Measurements from ENCODE around the gene GATA1. TPM values are rescaled to one million over a fixed set of nuclear protein-coding genes. Genes with fewer than 3 reads are reported as not detected.
"Not testable (repeated sequence)": the region's sequence is repeated elsewhere in the genome, so short reads cannot be mapped to it uniquely, and the experiment has no call there.

GATA1 gene
- total and polyA plus RNA-seq, 5 donors from 2014 or later, result 0.67 TPM; not detected in 4

DNA sequence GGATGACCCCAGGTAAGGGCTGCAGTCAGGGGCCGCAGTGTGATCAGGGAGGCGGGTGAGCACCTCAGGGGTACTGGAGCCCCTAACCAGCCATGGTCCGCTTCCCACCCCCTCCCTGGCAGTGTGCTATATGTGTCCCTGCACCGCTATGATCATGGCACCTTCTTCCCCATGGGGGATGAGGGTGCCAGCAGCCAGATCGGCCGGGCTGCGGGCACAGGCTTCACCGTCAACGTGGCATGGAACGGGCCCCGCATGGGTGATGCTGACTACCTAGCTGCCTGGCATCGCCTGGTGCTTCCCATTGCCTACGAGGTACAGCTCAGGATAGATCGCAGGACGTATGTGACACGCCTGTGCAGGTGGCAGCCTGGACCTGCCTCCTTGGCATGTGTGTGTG is 31.7 kb downstream of the GATA1 start:
- Mint-ChIP-seq H3K27me3 (no peaks in the 10 kb centered on the region), H3K4me3 (no peak overlapping the region), H3K4me1 (no peaks in the 10 kb centered on the region), H3K36me3 (no peaks in the 10 kb centered on the region), H3K9me3 (no peaks in the 10 kb centered on the region), H3K27ac (no peak overlapping the region)
- Histone ChIP-seq H3K27ac (ENCODE audit: insufficient read depth, low read length, poor library complexity, severe bottlenecking) (no peak overlapping the region), H3K36me3 (ENCODE audit: control insufficient read depth, insufficient read depth, low read length) (no peaks in the 10 kb centered on the region), H3K9me3 (ENCODE audit: control insufficient read depth in 2 of 2, low read length in 2 of 2) (no peaks in the 10 kb centered on the region), H3K27me3 (ENCODE audit: control insufficient read depth, insufficient read depth, low read length) (no peaks in the 10 kb centered on the region), H3K4me1 (ENCODE audit: control insufficient read depth, insufficient read depth, low read length, poor library complexity, severe bottlenecking) (no peaks in the 10 kb centered on the region), H3K4me3 (ENCODE audit: low read depth, low read length) (no peak overlapping the region)
- no peak for DNase-seq
- no peak for ATAC-seq (ENCODE audit: low read depth in 2 of 2)

DNA sequence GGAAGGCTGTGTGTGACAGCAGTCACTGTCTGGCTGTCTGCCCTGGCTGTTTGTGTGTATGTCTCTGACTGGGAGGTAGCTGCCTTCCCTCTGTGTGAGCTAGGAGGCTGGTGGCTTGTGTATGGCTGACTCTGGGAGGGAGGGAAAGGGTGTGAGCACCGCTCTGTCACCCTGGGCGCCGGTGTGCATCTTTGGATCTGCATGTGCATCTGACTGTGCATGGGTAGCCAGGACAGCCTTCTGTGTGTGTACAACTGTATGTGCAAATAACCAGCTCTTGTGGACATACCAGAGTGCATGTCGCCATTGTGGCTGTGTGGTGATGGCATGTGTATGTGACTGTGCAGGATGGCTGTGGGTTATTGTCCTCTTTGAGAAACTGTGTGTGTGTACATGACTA is 32.5 kb downstream of the GATA1 start:
- no peaks in the 10 kb centered on the region for H3K9me3 ChIP-seq (ENCODE audit: control insufficient read depth in 2 of 2, low read length in 2 of 2)
- ATAC-seq (ENCODE audit: low read depth in 2 of 2) (no peak), DNase-seq (no peak)
- Mint-ChIP-seq H3K27me3 (no peaks in the 10 kb centered on the region), H3K4me1 (no peaks in the 10 kb centered on the region), H3K27ac (no peak overlapping the region), H3K9me3 (no peaks in the 10 kb centered on the region), H3K4me3 (no peak overlapping the region), H3K36me3 (no peaks in the 10 kb centered on the region)
- no peaks in the 10 kb centered on the region for H3K36me3 ChIP-seq (ENCODE audit: control insufficient read depth, insufficient read depth, low read length)
- H3K27me3 ChIP-seq (ENCODE audit: control insufficient read depth, insufficient read depth, low read length), result no peaks in the 10 kb centered on the region
- H3K27ac ChIP-seq (ENCODE audit: insufficient read depth, low read length, poor library complexity, severe bottlenecking), result no peak overlapping the region
- no peak overlapping the region for H3K4me3 ChIP-seq (ENCODE audit: low read depth, low read length)
- H3K4me1 ChIP-seq (ENCODE audit: control insufficient read depth, insufficient read depth, low read length, poor library complexity, severe bottlenecking), result no peaks in the 10 kb centered on the region

DNA sequence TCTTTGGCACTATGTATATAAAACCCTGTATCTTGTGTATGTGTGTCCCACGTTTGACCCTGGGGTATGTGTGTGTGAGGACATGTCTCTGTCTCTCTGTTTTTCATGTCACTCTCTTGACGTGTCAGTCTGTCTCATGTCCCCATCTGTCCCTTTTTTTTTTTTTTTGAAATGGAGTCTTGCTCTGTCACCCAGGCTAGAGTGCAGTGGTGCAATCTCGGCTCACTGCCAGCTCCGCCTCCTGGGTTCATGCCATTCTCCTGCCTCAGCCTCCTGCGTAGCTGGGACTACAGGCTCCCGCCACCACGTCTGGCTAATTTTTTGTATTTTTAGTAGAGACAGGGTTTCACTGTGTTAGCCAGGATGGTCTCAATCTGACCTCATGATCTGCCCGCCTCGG is 33.0 kb downstream of the GATA1 start:
- DNase-seq; H3K27me3 Mint-ChIP-seq; H3K4me1 Mint-ChIP-seq; H3K9me3 Mint-ChIP-seq; H3K4me3 ChIP-seq (ENCODE audit: low read depth, low read length); H3K36me3 ChIP-seq (ENCODE audit: control insufficient read depth, insufficient read depth, low read length); H3K4me3 Mint-ChIP-seq; H3K27ac ChIP-seq (ENCODE audit: insufficient read depth, low read length, poor library complexity, severe bottlenecking); H3K27me3 ChIP-seq (ENCODE audit: control insufficient read depth, insufficient read depth, low read length); H3K36me3 Mint-ChIP-seq; H3K9me3 ChIP-seq (ENCODE audit: control insufficient read depth in 2 of 2, low read length in 2 of 2); H3K4me1 ChIP-seq (ENCODE audit: control insufficient read depth, insufficient read depth, low read length, poor library complexity, severe bottlenecking); ATAC-seq (ENCODE audit: low read depth in 2 of 2): not testable (repeated sequence)
- peak overlapping the region in 1 of 3 donors; percentile 49 for H3K27ac Mint-ChIP-seq

DNA sequence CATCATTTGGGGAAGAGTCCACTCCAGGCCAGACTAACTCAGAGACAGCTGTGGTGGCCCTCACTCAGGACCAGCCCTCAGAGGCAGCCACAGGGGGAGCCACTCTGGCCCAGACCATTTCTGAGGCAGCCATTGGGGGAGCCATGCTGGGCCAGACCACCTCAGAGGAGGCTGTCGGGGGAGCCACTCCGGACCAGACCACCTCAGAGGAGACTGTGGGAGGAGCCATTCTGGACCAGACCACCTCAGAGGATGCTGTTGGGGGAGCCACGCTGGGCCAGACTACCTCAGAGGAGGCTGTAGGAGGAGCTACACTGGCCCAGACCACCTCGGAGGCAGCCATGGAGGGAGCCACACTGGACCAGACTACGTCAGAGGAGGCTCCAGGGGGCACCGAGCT is 36.7 kb downstream of the GATA1 start:
- no peaks in the 10 kb centered on the region for H3K36me3 Mint-ChIP-seq
- H3K4me3 ChIP-seq (ENCODE audit: low read depth, low read length), result no peak overlapping the region
- no peaks in the 10 kb centered on the region for H3K27me3 ChIP-seq (ENCODE audit: control insufficient read depth, insufficient read depth, low read length)
- H3K4me1 ChIP-seq (ENCODE audit: control insufficient read depth, insufficient read depth, low read length, poor library complexity, severe bottlenecking), result no peaks in the 10 kb centered on the region
- H3K27ac ChIP-seq (ENCODE audit: insufficient read depth, low read length, poor library complexity, severe bottlenecking), result no peak overlapping the region
- no peak overlapping the region for H3K27ac Mint-ChIP-seq
- H3K27me3 Mint-ChIP-seq, result peaks cover 10% of the 10 kb centered on the region
- H3K9me3 ChIP-seq (ENCODE audit: control insufficient read depth in 2 of 2, low read length in 2 of 2), result no peaks in the 10 kb centered on the region
- peaks cover 0 to 12% (median 2%) of the 10 kb centered on the region in 4 donors for H3K4me1 Mint-ChIP-seq
- peaks cover 0 to 2% (median 0%) of the 10 kb centered on the region in 7 donors for H3K9me3 Mint-ChIP-seq
- H3K36me3 ChIP-seq (ENCODE audit: control insufficient read depth, insufficient read depth, low read length), result no peaks in the 10 kb centered on the region
- DNase-seq, result no peak
- no peak overlapping the region for H3K4me3 Mint-ChIP-seq
- no peak for ATAC-seq (ENCODE audit: low read depth in 2 of 2)

DNA sequence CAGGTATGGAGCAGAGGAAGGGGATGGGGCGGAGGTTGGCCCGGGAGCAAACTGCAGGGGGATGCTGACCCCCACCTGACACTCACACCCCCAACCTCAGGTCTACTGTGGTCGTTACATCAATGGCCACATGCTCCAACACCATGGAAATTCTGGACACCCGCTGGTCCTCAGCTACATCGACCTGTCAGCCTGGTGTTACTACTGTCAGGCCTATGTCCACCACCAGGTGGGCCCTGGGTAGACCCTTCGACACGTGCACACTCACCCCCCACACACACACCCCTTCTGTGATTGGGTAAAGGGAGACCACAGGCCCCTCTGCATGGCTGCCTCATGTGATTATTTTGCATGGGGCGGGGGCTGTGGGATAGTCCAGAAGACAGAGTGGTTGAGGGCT is 37.7 kb downstream of the GATA1 start:
- DNase-seq (no peak), ATAC-seq (ENCODE audit: low read depth in 2 of 2) (no peak)
- Mint-ChIP-seq H3K27me3 (peaks cover 20% of the 10 kb centered on the region), H3K36me3 (no peaks in the 10 kb centered on the region), H3K4me3 (no peak overlapping the region), H3K9me3 (peaks cover 0 to 2% (median 0%) of the 10 kb centered on the region in 7 donors), H3K4me1 (peaks cover 0 to 12% (median 2%) of the 10 kb centered on the region in 4 donors), H3K27ac (no peak overlapping the region)
- no peaks in the 10 kb centered on the region for H3K4me1 ChIP-seq (ENCODE audit: control insufficient read depth, insufficient read depth, low read length, poor library complexity, severe bottlenecking)
- H3K27me3 ChIP-seq (ENCODE audit: control insufficient read depth, insufficient read depth, low read length), result peaks cover 2% of the 10 kb centered on the region
- H3K36me3 ChIP-seq (ENCODE audit: control insufficient read depth, insufficient read depth, low read length), result no peaks in the 10 kb centered on the region
- H3K27ac ChIP-seq (ENCODE audit: insufficient read depth, low read length, poor library complexity, severe bottlenecking), result no peak overlapping the region
- H3K4me3 ChIP-seq (ENCODE audit: low read depth, low read length), result no peak overlapping the region
- H3K9me3 ChIP-seq (ENCODE audit: control insufficient read depth in 2 of 2, low read length in 2 of 2), result no peaks in the 10 kb centered on the region

DNA sequence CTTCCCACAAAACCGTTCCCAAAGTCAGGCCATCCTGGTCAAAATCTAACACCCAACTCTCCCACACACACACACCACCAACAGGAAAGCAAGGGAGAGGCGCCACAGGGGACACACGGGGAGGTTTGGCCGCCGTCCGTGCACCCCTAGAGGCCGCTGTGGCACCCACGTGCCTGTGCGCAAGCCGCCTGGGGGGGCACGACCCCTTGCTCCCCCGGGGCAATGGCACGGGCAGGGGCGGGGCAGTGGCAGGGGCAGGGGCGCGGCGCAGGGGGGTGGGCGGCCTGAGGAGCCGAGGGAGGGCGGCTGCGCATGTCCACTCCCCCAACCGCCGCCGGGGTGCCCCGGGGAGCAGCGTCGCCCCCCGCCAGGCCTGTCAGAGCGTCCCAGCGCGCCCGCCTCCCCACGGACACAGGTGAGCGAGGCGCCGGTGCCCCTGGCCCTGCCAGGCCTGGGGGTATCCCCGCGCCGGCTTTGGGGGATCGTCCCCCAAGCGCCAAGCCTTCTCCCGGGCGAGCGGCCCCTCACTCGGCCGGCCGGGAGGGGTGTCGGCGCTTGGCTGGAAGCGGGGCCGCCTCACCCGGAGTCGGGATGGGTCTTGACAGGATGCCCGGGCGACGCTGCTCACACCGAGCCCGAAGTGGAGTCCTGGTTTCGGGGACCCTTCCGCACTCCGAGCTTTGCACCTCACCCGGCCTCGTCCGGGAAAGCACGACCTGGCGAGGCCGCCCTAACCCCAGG is 39.9 kb downstream of the GATA1 start, which contains the start of gene ERAS:
Gene ERAS (plus strand): TSS at position 379 of the 741 bp plus-strand sequence. CDS start 2,611 bp downstream, outside the sequence.
- H3K27ac Mint-ChIP-seq, result no peak within 1 kb of the TSS
- Histone ChIP-seq H3K27me3 (ENCODE audit: control insufficient read depth, insufficient read depth, low read length) (peaks cover 2% of the 10 kb centered on the region), H3K4me3 (ENCODE audit: low read depth, low read length) (no peak within 1 kb of the TSS), H3K9me3 (ENCODE audit: control insufficient read depth in 2 of 2, low read length in 2 of 2) (no peaks in the 10 kb centered on the region), H3K27ac (ENCODE audit: insufficient read depth, low read length, poor library complexity, severe bottlenecking) (no peak within 1 kb of the TSS), H3K4me1 (ENCODE audit: control insufficient read depth, insufficient read depth, low read length, poor library complexity, severe bottlenecking) (no peaks in the 10 kb centered on the region), H3K36me3 (ENCODE audit: control insufficient read depth, insufficient read depth, low read length) (no peaks in the 10 kb centered on the region)
- H3K4me1 Mint-ChIP-seq, result peaks cover 0 to 12% (median 2%) of the 10 kb centered on the region in 4 donors
- peaks cover 0 to 2% (median 0%) of the 10 kb centered on the region in 7 donors for H3K9me3 Mint-ChIP-seq
- DNase-seq, result no peak
- H3K4me3 Mint-ChIP-seq, result peak within 1 kb of the TSS in 3 of 4 donors; percentile 47 to 78 (median 56)
- H3K27me3 Mint-ChIP-seq, result peaks cover 34% of the 10 kb centered on the region
- no peaks in the 10 kb centered on the region for H3K36me3 Mint-ChIP-seq
- ATAC-seq (ENCODE audit: low read depth in 2 of 2), result peak in 1 of 2 donors; percentile 31

DNA sequence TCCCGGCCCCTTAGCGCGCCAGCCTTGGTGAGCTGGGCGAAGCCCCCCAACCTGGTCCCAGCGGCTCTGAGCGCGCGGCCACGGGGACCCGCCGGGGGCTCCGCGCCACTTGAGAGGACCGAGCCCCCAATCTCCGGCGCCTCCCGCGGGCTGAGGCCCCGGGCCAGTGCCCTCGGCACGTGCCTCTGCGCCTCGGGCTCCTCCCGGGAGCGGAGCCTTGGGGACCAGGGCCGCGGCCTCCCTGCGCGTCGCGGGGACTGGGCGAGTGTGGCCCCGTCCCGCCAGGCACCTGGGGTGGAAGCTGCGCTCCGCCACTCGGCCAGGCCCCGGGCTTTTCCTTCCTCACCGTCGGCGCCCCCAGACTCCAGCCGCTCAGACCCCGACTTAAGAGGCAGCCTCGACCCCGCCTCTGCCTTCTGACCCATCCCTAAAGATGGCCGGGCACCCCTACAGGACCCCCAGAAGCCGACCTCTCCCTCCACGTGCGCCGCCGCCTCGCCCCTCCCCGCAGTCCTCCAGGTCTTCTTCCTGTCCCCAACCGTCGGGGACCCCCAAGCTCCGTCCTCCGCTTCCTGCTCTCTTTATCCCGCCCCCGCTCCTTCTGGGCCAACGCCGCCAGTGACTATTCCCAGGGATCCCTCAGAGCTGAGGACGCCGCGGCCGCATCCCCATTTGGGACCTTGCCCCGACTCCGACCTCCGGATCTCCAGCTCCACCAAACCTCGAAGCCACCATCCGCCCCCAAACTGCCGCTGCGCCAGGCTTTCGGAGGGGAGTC is 40.7 kb downstream of the GATA1 start:
- Histone ChIP-seq H3K9me3 (ENCODE audit: control insufficient read depth in 2 of 2, low read length in 2 of 2) (no peaks in the 10 kb centered on the region), H3K36me3 (ENCODE audit: control insufficient read depth, insufficient read depth, low read length) (no peaks in the 10 kb centered on the region), H3K27ac (ENCODE audit: insufficient read depth, low read length, poor library complexity, severe bottlenecking) (no peak overlapping the region), H3K27me3 (ENCODE audit: control insufficient read depth, insufficient read depth, low read length) (peaks cover 2% of the 10 kb centered on the region), H3K4me3 (ENCODE audit: low read depth, low read length) (no peak overlapping the region), H3K4me1 (ENCODE audit: control insufficient read depth, insufficient read depth, low read length, poor library complexity, severe bottlenecking) (no peaks in the 10 kb centered on the region)
- Mint-ChIP-seq H3K27me3 (peaks cover 34% of the 10 kb centered on the region), H3K4me3 (peak overlapping the region in 2 of 4 donors; percentile 56 to 74), H3K4me1 (peaks cover 0 to 12% (median 2%) of the 10 kb centered on the region in 4 donors), H3K36me3 (no peaks in the 10 kb centered on the region), H3K9me3 (peaks cover 0 to 2% (median 0%) of the 10 kb centered on the region in 7 donors), H3K27ac (no peak overlapping the region)
- DNase-seq, result no peak
- no peak for ATAC-seq (ENCODE audit: low read depth in 2 of 2)

Data from CD4-positive, CD25-positive, alpha-beta regulatory T cell (primary cell).